ENCODE results near the gene CFAP57. TPM values are rescaled to one million over a fixed set of nuclear protein-coding genes. Genes with fewer than 3 reads are reported as not detected.

The CFAP57 gene
- total RNA-seq, 1 donor from 2014 or later = 0.17 TPM

- peak; percentile 29 for DNase-seq
Observed at GRCh38 chr1:43302201-43302600, 130.1 kb downstream of the CFAP57 start.

DNA sequence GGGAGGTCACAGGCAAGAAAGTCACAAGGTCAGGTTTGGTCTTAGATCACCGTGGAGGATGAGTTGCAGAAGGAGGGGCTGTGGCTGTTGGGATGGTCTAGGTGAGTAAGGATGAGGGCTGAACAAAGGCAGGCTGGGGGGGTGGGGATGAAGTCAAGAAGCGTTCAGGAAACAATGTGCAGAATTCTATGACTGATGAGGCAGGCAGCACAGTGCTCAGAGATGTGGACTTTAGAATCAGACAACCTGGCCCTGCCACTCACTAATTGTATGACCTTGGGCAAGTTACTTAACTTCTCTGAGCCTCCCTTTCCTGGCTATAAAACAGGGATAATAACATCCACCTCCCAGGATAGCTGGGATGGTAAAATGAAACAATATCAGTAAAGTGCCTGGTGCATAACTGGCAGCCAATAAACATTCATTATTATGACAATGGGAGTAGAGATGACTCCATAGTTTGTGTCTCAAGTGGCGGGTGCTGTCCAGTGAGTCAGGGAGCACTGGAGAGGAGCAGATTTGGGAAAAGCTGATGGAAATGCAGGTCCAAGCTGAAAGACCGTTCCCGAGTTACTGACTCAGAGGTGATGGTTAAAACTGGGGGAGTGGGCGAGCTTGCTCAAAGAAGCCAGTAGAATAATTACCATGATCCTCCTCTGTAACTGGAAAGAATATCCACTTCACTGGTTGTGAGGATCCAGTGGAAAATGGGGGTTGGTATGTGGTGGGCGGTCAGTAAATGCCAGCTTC is 130.8 kb downstream of the CFAP57 start:
- peak; percentile 51 for DNase-seq

DNA sequence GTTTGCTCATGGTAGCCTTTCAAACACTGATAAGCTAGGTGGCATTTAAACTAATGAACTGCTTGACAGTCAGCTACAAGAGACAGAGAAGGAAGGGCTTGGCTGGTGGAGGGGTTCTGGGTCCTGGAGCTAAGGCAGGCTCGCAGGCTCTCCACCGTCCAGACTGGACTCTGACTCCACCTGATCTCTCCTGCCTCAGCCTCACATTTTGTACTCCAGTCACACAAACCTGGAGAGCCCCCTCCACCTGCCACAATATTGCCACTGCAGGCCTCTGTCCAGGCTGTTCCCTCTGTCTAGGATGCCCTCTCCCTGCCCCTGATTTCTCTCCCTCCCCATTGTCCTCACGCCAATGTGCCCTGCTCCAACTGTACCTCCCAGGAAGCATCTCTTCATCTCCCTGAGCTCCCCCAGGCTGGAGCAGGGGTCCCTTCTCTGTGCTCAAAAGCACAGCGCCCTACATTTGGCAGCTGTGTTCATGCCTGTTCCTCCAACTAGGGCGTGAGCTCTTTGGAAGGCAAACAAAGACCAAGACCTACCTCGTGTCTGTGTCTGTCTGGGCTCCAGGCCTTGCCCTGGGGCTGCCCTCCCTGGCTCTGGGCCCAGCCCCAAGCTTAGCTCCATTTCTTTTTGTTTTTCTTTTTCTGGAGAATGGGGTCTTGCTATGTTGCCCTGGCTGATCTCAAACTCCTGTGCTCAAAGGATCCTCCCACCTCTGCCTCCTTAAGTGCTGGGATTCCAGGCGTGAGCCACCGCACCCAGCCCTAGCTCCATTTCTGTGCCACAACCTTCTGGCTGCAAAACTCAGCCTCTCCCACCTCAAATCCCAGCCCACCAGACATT is 131.6 kb downstream of the CFAP57 start:
- DNase-seq = peak; percentile 42

Other genes starting within 250 kb of the CFAP57 start
- gene SLC2A1, start 213.5 kb upstream of the CFAP57 start, total RNA-seq = 28.6 and 38.3 TPM in 2 replicates
- gene EBNA1BP2, start within 50 bp of the CFAP57 start, total RNA-seq = 68.1 and 89.9 TPM in 2 replicates
- 0.05 TPM in 1 of 2 replicates, not detected in the other for gene TMEM125, start 97.7 kb downstream of the CFAP57 start, total RNA-seq
- not detected in 2 replicates for gene C1orf210, start 113.3 kb downstream of the CFAP57 start, total RNA-seq
- gene TIE1, start 128.7 kb downstream of the CFAP57 start, total RNA-seq = 1,320 and 1,392 TPM in 2 replicates
- 0.09 TPM in 1 of 2 replicates, not detected in the other for gene MPL, start 165.5 kb downstream of the CFAP57 start, total RNA-seq
- gene CDC20, start 186.7 kb downstream of the CFAP57 start, total RNA-seq = 22.1 and 121 TPM in 2 replicates
- gene ELOVL1, start 195.7 kb downstream of the CFAP57 start, total RNA-seq = 51.9 and 66.2 TPM in 2 replicates
- 45.9 and 51.9 TPM in 2 replicates for gene MED8, start 217.5 kb downstream of the CFAP57 start, total RNA-seq
- gene SZT2, start 217.6 kb downstream of the CFAP57 start, total RNA-seq = 18.9 and 24.8 TPM in 2 replicates